ENCODE results near the gene TENM4.

- TF ChIP-seq TCF4 (CRISPR knock-in tag; IDR thresholded peaks at IDR 0.05; ENCODE audit: borderline replicate concordance), result no peak
- no peak for TF ChIP-seq CSDC2 (CRISPR knock-in tag; IDR thresholded peaks at IDR 0.05)
- TF ChIP-seq PATZ1 (CRISPR knock-in tag; IDR thresholded peaks at IDR 0.05; ENCODE audit: borderline replicate concordance), result no peak
- TF ChIP-seq ISL1 (CRISPR knock-in tag; IDR thresholded peaks at IDR 0.05), result no peak
- TF ChIP-seq, protein P1, sequence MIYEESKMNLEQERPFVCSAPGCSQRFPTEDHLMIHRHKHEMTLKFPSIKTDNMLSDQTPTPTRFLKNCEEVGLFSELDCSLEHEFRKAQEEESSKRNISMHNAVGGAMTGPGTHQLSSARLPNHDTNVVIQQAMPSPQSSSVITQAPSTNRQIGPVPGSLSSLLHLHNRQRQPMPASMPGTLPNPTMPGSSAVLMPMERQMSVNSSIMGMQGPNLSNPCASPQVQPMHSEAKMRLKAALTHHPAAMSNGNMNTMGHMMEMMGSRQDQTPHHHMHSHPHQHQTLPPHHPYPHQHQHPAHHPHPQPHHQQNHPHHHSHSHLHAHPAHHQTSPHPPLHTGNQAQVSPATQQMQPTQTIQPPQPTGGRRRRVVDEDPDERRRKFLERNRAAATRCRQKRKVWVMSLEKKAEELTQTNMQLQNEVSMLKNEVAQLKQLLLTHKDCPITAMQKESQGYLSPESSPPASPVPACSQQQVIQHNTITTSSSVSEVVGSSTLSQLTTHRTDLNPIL (CRISPR knock-in tag; IDR thresholded peaks at IDR 0.05; ENCODE audit: low read depth), result no peak
- no peak for TF ChIP-seq ARNTL (CRISPR knock-in tag; IDR thresholded peaks at IDR 0.05; ENCODE audit: borderline replicate concordance, low read depth)
These were observed 423.0 kb downstream of the TENM4 start for GRCh38 chr11:79017811-79018210.
